Uterus (tissue), 2 donors: ENCODE measurements around the gene CAMTA1.

Source experiments
- CTCF ChIP-seq, 4 experiments: fragments of 200-600 bp in 2 of 4; fragments of 450-650 bp in 2 of 4; sonication (generic) in 2 of 4; IDR thresholded peaks; one replicate each; pipeline ENCODE4 v1.5.1; 2016 to 2019; ENCODE audit warnings: antibody characterized with exemption in 4 of 4, mild to moderate bottlenecking in 2 of 4, moderate library complexity in 1 of 4
- POLR2A ChIP-seq, 2 donors: fragments of 450-650 bp; IDR thresholded peaks; one replicate each; pipeline ENCODE4 v1.6.1; 2016; ENCODE audit warnings: antibody characterized with exemption in 2 of 2, mild to moderate bottlenecking in 1 of 2, moderate library complexity in 1 of 2

DNA sequence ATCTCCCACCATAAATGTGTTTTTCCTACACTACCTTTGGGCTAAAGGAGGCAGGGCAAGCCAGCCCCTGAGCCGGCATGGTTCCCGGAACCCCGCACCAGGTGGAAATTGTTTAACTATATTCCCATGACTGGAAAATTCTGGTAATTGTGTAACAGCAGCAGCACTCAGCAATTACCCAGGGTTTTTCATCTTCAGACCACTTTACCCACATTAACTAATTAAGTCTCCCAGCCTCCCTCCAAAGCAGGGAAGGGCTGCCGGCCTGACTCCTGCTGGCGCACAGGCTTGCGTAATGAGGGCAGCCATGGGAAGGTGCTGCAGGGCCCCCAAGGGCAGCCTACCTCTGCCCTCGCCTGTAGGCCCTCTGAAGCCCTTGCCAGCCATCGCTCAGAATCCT is 845.1 kb downstream of the CAMTA1 start:
- TF ChIP-seq CTCF (IDR thresholded peaks at IDR 0.05) (no peak), POLR2A (IDR thresholded peaks at IDR 0.05) (no peak)
